ENCODE measurements around the gene PALLD.
A peak's percentile ranks its signal among the peaks of the same experiment; 100 is the strongest.

- TF ChIP-seq, protein P1, sequence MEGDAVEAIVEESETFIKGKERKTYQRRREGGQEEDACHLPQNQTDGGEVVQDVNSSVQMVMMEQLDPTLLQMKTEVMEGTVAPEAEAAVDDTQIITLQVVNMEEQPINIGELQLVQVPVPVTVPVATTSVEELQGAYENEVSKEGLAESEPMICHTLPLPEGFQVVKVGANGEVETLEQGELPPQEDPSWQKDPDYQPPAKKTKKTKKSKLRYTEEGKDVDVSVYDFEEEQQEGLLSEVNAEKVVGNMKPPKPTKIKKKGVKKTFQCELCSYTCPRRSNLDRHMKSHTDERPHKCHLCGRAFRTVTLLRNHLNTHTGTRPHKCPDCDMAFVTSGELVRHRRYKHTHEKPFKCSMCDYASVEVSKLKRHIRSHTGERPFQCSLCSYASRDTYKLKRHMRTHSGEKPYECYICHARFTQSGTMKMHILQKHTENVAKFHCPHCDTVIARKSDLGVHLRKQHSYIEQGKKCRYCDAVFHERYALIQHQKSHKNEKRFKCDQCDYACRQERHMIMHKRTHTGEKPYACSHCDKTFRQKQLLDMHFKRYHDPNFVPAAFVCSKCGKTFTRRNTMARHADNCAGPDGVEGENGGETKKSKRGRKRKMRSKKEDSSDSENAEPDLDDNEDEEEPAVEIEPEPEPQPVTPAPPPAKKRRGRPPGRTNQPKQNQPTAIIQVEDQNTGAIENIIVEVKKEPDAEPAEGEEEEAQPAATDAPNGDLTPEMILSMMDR (IDR thresholded peaks at IDR 0.05; ENCODE audit: poor library complexity, severe bottlenecking): no peak
- TF ChIP-seq RAD21 (conservative IDR thresholded peaks at IDR 0.05) (no peak), POLR2AphosphoS5 (IDR thresholded peaks at IDR 0.05) (peak; percentile 23), EP300 (conservative IDR thresholded peaks at IDR 0.05; ENCODE audit: poor library complexity, severe bottlenecking) (no peak)
These were observed 197.8 kb downstream of the PALLD start for GRCh38 chr4:168694667-168695066.
